ENCODE data around the gene RAB33B.

GRCh38 chr4:139483000-139483399 is 29.1 kb downstream of the RAB33B start:
- no peak for TF ChIP-seq CTCF (IDR thresholded peaks at IDR 0.05; ENCODE audit: control extremely low read depth in 1 of 3, insufficient read depth in 1 of 3, low read depth in 1 of 3, low read length in 3 of 3)
- TF ChIP-seq RAD21 (IDR thresholded peaks at IDR 0.05 in 1 of 2, conservative IDR thresholded peaks at IDR 0.05 in 1 of 2; ENCODE audit: low read depth in 2 of 2, low read length in 2 of 2) = no peak
- TF ChIP-seq POLR2A (IDR thresholded peaks at IDR 0.05; ENCODE audit: control extremely low read depth in 1 of 2, low read depth in 2 of 2, low read length in 2 of 2) = no peak
- TF ChIP-seq CREB1 (IDR thresholded peaks at IDR 0.05) = no peak
- no peak for TF ChIP-seq EZH2 (IDR thresholded peaks at IDR 0.05; ENCODE audit: low read depth, low read length, severe bottlenecking)
- no peak for TF ChIP-seq SIN3A (conservative IDR thresholded peaks at IDR 0.05 in 1 of 2, IDR thresholded peaks at IDR 0.05 in 1 of 2; ENCODE audit: low read depth in 1 of 2, low read length in 2 of 2)
